GM23338 (cell line): Measurements from ENCODE around the gene SMURF1. TPM values are rescaled to one million over a fixed set of nuclear protein-coding genes. Genes with fewer than 3 reads are reported as not detected.

Experiments used
- ATAC-seq: fragments of 200-7000 bp; cut with Tn5 transposase; 3 replicates; pipeline ENCODE4 v1.9.1; 2020
- DNase-seq: peaks from one replicate; pipeline ENCODE4 v3.0.0-alpha.2; 2015; ENCODE audit warnings: low spot score
- H2AFZ ChIP-seq: fragments of 200-600 bp; sonication (generic); 2 replicates; pipeline ENCODE4 v1.8.0; 2016; ENCODE audit warnings: antibody characterized with exemption, mild to moderate bottlenecking, moderate library complexity
- H3F3A ChIP-seq: fragments of 200-600 bp; sonication (generic); replicated peaks from 2 replicates; pipeline ENCODE4 v1.8.0; 2017; ENCODE audit warnings: antibody characterized with exemption, mixed run types, low read depth
- H3K27ac ChIP-seq: fragments of 200-600 bp; sonication (generic); 2 replicates; pipeline ENCODE4 v1.6.1; 2016; ENCODE audit warnings: low read depth
- H3K27me3 ChIP-seq: fragments of 200-600 bp; sonication (generic); 2 replicates; pipeline ENCODE4 v1.8.0; 2016; ENCODE audit warnings: mild to moderate bottlenecking, mixed run types, moderate library complexity; ENCODE audit not compliant: insufficient read depth
- H3K36me3 ChIP-seq: fragments of 200-600 bp; sonication (generic); 2 replicates; pipeline ENCODE4 v1.8.0; 2016; ENCODE audit warnings: mild to moderate bottlenecking; ENCODE audit not compliant: insufficient read depth
- H3K4me1 ChIP-seq: fragments of 200-600 bp; sonication (generic); 2 replicates; pipeline ENCODE4 v1.8.0; 2016; ENCODE audit warnings: mild to moderate bottlenecking, moderate library complexity; ENCODE audit not compliant: insufficient read depth
- H3K4me2 ChIP-seq: fragments of 200-600 bp; sonication (generic); 2 replicates; pipeline ENCODE4 v1.7.1; 2017; ENCODE audit warnings: mixed run types
- H3K4me3 ChIP-seq: fragments of 200-600 bp; sonication (generic); 2 replicates; pipeline ENCODE4 v1.6.1; 2016; ENCODE audit warnings: mixed run types
- H3K79me2 ChIP-seq: fragments of 200-600 bp; sonication (generic); replicated peaks from 2 replicates; pipeline ENCODE4 v1.8.0; 2017; ENCODE audit warnings: mild to moderate bottlenecking; ENCODE audit not compliant: insufficient read depth
- H3K9me2 ChIP-seq: fragments of 200-600 bp; sonication (generic); 2 replicates; pipeline ENCODE4 v1.8.0; 2017; ENCODE audit not compliant: insufficient read depth
- H4K20me1 ChIP-seq: fragments of 200-600 bp; sonication (generic); replicated peaks from 2 replicates; pipeline ENCODE4 v1.8.0; 2017; ENCODE audit warnings: mild to moderate bottlenecking; ENCODE audit not compliant: insufficient read depth
- H3K27ac Mint-ChIP-seq: 2 replicates; pipeline ENCODE4 v1.8.0; 2020; ENCODE audit warnings: inconsistent platforms, mild to moderate bottlenecking, moderate library complexity, mixed read lengths
- H3K27me3 Mint-ChIP-seq: 3 replicates; pipeline ENCODE4 v1.8.0; 2022; ENCODE audit warnings: low read depth, mild to moderate bottlenecking, moderate library complexity, mixed read lengths, inconsistent platforms; ENCODE audit not compliant: insufficient read depth, poor library complexity
- H3K36me3 Mint-ChIP-seq: 3 replicates; pipeline ENCODE4 v1.8.0; 2021; ENCODE audit warnings: low read depth, mild to moderate bottlenecking, inconsistent platforms, moderate library complexity, mixed read lengths
- H3K4me1 Mint-ChIP-seq: 3 replicates; pipeline ENCODE4 v1.8.0; 2020; ENCODE audit warnings: mild to moderate bottlenecking, inconsistent platforms, mixed read lengths
- H3K4me3 Mint-ChIP-seq: 3 replicates; pipeline ENCODE4 v1.8.0; 2021; ENCODE audit warnings: moderate library complexity, mild to moderate bottlenecking, inconsistent platforms, mixed read lengths
- H3K9me3 Mint-ChIP-seq: 3 replicates; pipeline ENCODE4 v1.8.0; 2020; ENCODE audit warnings: moderate library complexity, mild to moderate bottlenecking, inconsistent platforms, mixed read lengths
- CREB1 ChIP-seq: fragments of 250-450 bp; sonication (Bioruptor Pico); IDR thresholded peaks from 2 replicates; pipeline ENCODE4 v1.5.0; 2020; ENCODE audit warnings: low read depth, mild to moderate bottlenecking, moderate library complexity
- CTCF ChIP-seq, 2 experiments: fragments of 200-600 bp in 1 of 2; sonication (generic) in 1 of 2; conservative IDR thresholded peaks; 2 replicates each; pipeline versions ENCODE4 v1.5.1 to v1.6.1; 2016 to 2017; ENCODE audit warnings: antibody characterized with exemption in 2 of 2, low read depth in 2 of 2, mild to moderate bottlenecking in 2 of 2, moderate library complexity in 1 of 2
- ETS1 ChIP-seq: IDR thresholded peaks from 2 replicates; pipeline ENCODE4 v1.6.1; 2016; ENCODE audit warnings: antibody characterized with exemption
- EZH2 ChIP-seq: fragments of 200-600 bp; sonication (generic); IDR thresholded peaks from one replicate; pipeline ENCODE4 v1.8.0; 2017; ENCODE audit warnings: antibody characterized with exemption, mild to moderate bottlenecking, low read depth; ENCODE audit not compliant: unreplicated experiment
- EZH2phosphoT487 ChIP-seq: fragments of 200-600 bp; sonication (generic); IDR thresholded peaks from one replicate; pipeline ENCODE4 v1.8.1; 2018; ENCODE audit warnings: antibody characterized with exemption; ENCODE audit not compliant: unreplicated experiment
- JUNB ChIP-seq: IDR thresholded peaks from one replicate; pipeline ENCODE4 v1.6.1; 2016; ENCODE audit warnings: antibody characterized with exemption; ENCODE audit not compliant: unreplicated experiment
- NANOG ChIP-seq: IDR thresholded peaks from 2 replicates; pipeline ENCODE4 v1.6.1; 2016; ENCODE audit warnings: antibody characterized with exemption, borderline replicate concordance
- POLR2AphosphoS5 ChIP-seq: IDR thresholded peaks from 2 replicates; pipeline ENCODE4 v1.6.1; 2016; ENCODE audit warnings: antibody characterized with exemption, low read depth
- REST ChIP-seq: IDR thresholded peaks from one replicate; pipeline ENCODE4 v1.6.1; 2018; ENCODE audit warnings: antibody characterized with exemption; ENCODE audit not compliant: unreplicated experiment
- STAT1 ChIP-seq: IDR thresholded peaks from one replicate; pipeline ENCODE4 v1.6.1; 2016; ENCODE audit warnings: antibody characterized with exemption; ENCODE audit not compliant: unreplicated experiment
- ZNF114 ChIP-seq: fragments of 250-450 bp; sonication (Bioruptor Pico); IDR thresholded peaks from 2 replicates; pipeline ENCODE4 v1.5.0; 2020; ENCODE audit warnings: mild to moderate bottlenecking, moderate library complexity
- ZNF331 ChIP-seq: fragments of 250-450 bp; sonication (Bioruptor Pico); IDR thresholded peaks from 2 replicates; pipeline ENCODE4 v1.5.0; 2020; ENCODE audit warnings: low read depth, mild to moderate bottlenecking, moderate library complexity
- ZNF462 ChIP-seq: fragments of 250-450 bp; sonication (Bioruptor Pico); IDR thresholded peaks from 2 replicates; pipeline ENCODE4 v1.5.0; 2020; ENCODE audit warnings: mild to moderate bottlenecking, moderate library complexity
- polyA plus RNA-seq: library from polyadenylated mRNA; unstranded; fragments of >200 nt; fragmentation: Nextera tagmentation; extraction: Ambion mirVana; gene quantifications from 2 replicates; pipeline ENCODE4 v1.2.1, GENCODE V29; 2016
- total RNA-seq: library from RNA; depleted of rRNA; stranded (reverse); fragments of >200 nt; shearing (Covaris generic); gene quantifications from 2 replicates; pipeline ENCODE4 v1.2.3, GENCODE V29; 2014

SMURF1 gene
- total and polyA plus RNA-seq, 2 experiments from 2014 or later = 5.8 to 23.9 TPM

- H3K79me2 ChIP-seq = peaks cover 34% of the 10 kb centered on the region
- no peaks in the 10 kb centered on the region for H3K9me3 Mint-ChIP-seq
- H4K20me1 ChIP-seq = peaks cover 8% of the 10 kb centered on the region
- H3K4me1 Mint-ChIP-seq = no peaks in the 10 kb centered on the region
- no peak overlapping the region for H3K27ac Mint-ChIP-seq
- no peak for TF ChIP-seq ZNF114 (CRISPR knock-in tag)
- TF ChIP-seq EZH2phosphoT487 = no peak
- TF ChIP-seq CREB1 = no peak
- TF ChIP-seq REST = no peak
- no peak for TF ChIP-seq POLR2AphosphoS5
- TF ChIP-seq NANOG = no peak
- no peak for TF ChIP-seq ZNF331 (CRISPR knock-in tag)
- TF ChIP-seq EZH2 = no peak
- no peak for TF ChIP-seq CTCF (conservative IDR thresholded peaks at IDR 0.05; ENCODE audit: low read depth in 2 of 2)
- TF ChIP-seq ETS1 = no peak
- no peak for TF ChIP-seq ZNF462
- TF ChIP-seq JUNB = no peak
- no peak for TF ChIP-seq STAT1
- H3K4me1 ChIP-seq = no peaks in the 10 kb centered on the region
- no peak overlapping the region for H3K4me2 ChIP-seq
- no peaks in the 10 kb centered on the region for H3K27me3 ChIP-seq
- no peak overlapping the region for H3K4me3 Mint-ChIP-seq
- peaks cover 12% of the 10 kb centered on the region; the same call in 2 of the 3 replicates for H3K36me3 Mint-ChIP-seq
- peaks cover 2% of the 10 kb centered on the region for H3K27me3 Mint-ChIP-seq
- H3K9me2 ChIP-seq = no peaks in the 10 kb centered on the region
- peaks cover 11% of the 10 kb centered on the region; the same call in 1 of the 2 replicates for H3K36me3 ChIP-seq
- H3K4me3 ChIP-seq = no peak overlapping the region
- DNase-seq = no peak
- no peak for ATAC-seq
- no peaks in the 10 kb centered on the region for H3F3A ChIP-seq
- no peak overlapping the region for H3K27ac ChIP-seq
- H2AFZ ChIP-seq = no peak overlapping the region
Measured at GRCh38 chr7:99061001-99061776, 82.7 kb downstream of the SMURF1 start.
